ENCODE measurements around the gene SOS2.

Gene SOS2

DNA sequence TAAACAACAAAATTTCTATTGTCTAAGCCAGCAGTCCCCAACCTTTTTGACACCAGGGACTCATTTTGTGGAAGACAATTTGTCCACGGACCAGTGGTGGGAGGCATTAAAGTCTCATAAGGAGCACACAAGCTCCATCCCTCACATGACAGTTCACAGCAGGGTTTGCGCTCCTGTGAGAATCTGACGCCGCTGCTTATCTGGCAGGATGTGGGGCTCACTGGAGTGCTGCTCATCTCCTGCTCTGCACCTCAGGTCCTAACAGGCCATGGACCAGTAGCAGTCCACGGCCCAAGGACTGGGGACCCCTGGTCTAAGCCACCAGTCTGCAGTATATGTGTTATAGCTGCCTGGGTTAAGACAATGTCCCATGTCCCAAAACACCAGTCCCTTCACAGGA is 142.2 kb downstream of the SOS2 start:
- no peaks in the 10 kb centered on the region for H3K36me3 ChIP-seq (ENCODE audit: control insufficient read depth, insufficient read depth, low read length)
- no peaks in the 10 kb centered on the region for H3K9me3 ChIP-seq (ENCODE audit: control insufficient read depth, low read length)
- H3K27ac ChIP-seq (ENCODE audit: insufficient read depth, low read length, poor library complexity, severe bottlenecking) = no peak overlapping the region
- H3K27me3 ChIP-seq (replicated peaks; ENCODE audit: control insufficient read depth, insufficient read depth, low read length, poor library complexity, severe bottlenecking) = no peaks in the 10 kb centered on the region
- H3K4me3 ChIP-seq (ENCODE audit: insufficient read depth, low read depth, low read length, poor library complexity, severe bottlenecking) = no peak overlapping the region
- H3K4me1 ChIP-seq (ENCODE audit: control insufficient read depth, insufficient read depth, low read length, poor library complexity, severe bottlenecking) = peaks cover 44% of the 10 kb centered on the region
- no peak for DNase-seq

DNA sequence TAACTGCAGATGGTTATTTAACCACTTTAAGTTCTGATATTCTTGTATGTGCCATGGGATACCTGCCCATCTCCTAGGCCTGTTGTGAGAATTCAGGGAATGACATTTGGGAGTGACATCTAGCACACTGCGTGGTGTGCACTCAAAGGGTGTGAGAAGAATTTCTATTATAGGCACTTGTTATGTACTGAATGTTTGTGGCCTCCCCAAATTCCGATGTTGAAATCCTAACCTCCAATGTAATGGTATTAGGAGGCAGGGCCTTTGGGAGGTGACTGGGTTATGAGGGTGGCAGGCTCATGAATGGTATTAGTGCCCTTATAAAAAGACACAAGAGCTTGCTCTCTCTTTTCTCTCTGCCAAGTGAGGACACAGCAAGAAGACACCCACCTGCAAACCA is 142.6 kb downstream of the SOS2 start:
- no peaks in the 10 kb centered on the region for H3K9me3 ChIP-seq (ENCODE audit: control insufficient read depth, low read length)
- DNase-seq = no peak
- H3K27me3 ChIP-seq (replicated peaks; ENCODE audit: control insufficient read depth, insufficient read depth, low read length, poor library complexity, severe bottlenecking) = no peaks in the 10 kb centered on the region
- H3K36me3 ChIP-seq (ENCODE audit: control insufficient read depth, insufficient read depth, low read length) = no peaks in the 10 kb centered on the region
- H3K4me1 ChIP-seq (ENCODE audit: control insufficient read depth, insufficient read depth, low read length, poor library complexity, severe bottlenecking) = peaks cover 48% of the 10 kb centered on the region
- no peak overlapping the region for H3K4me3 ChIP-seq (ENCODE audit: insufficient read depth, low read depth, low read length, poor library complexity, severe bottlenecking)
- H3K27ac ChIP-seq (ENCODE audit: insufficient read depth, low read length, poor library complexity, severe bottlenecking) = no peak overlapping the region

GRCh38 chr14:50088117-50088515 is 143.3 kb downstream of the SOS2 start:
- DNase-seq = no peak
- H3K4me1 ChIP-seq (ENCODE audit: control insufficient read depth, insufficient read depth, low read length, poor library complexity, severe bottlenecking) = peaks cover 53% of the 10 kb centered on the region
- no peaks in the 10 kb centered on the region for H3K27me3 ChIP-seq (replicated peaks; ENCODE audit: control insufficient read depth, insufficient read depth, low read length, poor library complexity, severe bottlenecking)
- no peak overlapping the region for H3K4me3 ChIP-seq (ENCODE audit: insufficient read depth, low read depth, low read length, poor library complexity, severe bottlenecking)
- H3K27ac ChIP-seq (ENCODE audit: insufficient read depth, low read length, poor library complexity, severe bottlenecking) = peak overlapping the region; percentile 41
- no peaks in the 10 kb centered on the region for H3K36me3 ChIP-seq (ENCODE audit: control insufficient read depth, insufficient read depth, low read length)
- no peaks in the 10 kb centered on the region for H3K9me3 ChIP-seq (ENCODE audit: control insufficient read depth, low read length)

GRCh38 chr14:50087341-50088116 is 143.8 kb downstream of the SOS2 start:
- Histone ChIP-seq H3K9me3 (ENCODE audit: control insufficient read depth, low read length) (no peaks in the 10 kb centered on the region), H3K36me3 (ENCODE audit: control insufficient read depth, insufficient read depth, low read length) (no peaks in the 10 kb centered on the region), H3K27ac (ENCODE audit: insufficient read depth, low read length, poor library complexity, severe bottlenecking) (peak overlapping the region; percentile 41), H3K4me3 (ENCODE audit: insufficient read depth, low read depth, low read length, poor library complexity, severe bottlenecking) (peak overlapping the region; percentile 9), H3K27me3 (replicated peaks; ENCODE audit: control insufficient read depth, insufficient read depth, low read length, poor library complexity, severe bottlenecking) (no peaks in the 10 kb centered on the region), H3K4me1 (ENCODE audit: control insufficient read depth, insufficient read depth, low read length, poor library complexity, severe bottlenecking) (peaks cover 58% of the 10 kb centered on the region)
- no peak for DNase-seq

DNA sequence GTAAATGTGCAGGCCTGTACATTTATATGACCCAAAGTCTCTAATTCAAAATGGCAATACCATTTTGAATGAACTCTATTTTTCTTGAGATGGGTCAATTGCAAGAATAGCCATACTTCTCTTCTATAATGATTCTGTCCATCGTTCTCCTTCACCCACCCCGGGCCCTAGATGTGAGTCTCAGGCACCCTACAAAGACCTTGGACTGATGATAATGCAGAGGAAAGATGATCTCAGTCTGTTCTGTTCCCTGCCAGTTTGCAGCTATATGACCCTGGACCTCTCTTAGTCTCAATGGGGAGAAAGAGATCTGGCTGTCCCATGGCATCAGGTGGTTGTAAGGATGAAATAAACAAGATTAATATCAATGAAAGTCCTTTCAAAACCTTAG is 145.1 kb downstream of the SOS2 start:
- no peaks in the 10 kb centered on the region for H3K36me3 ChIP-seq (ENCODE audit: control insufficient read depth, insufficient read depth, low read length)
- no peak overlapping the region for H3K4me3 ChIP-seq (ENCODE audit: insufficient read depth, low read depth, low read length, poor library complexity, severe bottlenecking)
- peak overlapping the region; percentile 38 for H3K27ac ChIP-seq (ENCODE audit: insufficient read depth, low read length, poor library complexity, severe bottlenecking)

DNA sequence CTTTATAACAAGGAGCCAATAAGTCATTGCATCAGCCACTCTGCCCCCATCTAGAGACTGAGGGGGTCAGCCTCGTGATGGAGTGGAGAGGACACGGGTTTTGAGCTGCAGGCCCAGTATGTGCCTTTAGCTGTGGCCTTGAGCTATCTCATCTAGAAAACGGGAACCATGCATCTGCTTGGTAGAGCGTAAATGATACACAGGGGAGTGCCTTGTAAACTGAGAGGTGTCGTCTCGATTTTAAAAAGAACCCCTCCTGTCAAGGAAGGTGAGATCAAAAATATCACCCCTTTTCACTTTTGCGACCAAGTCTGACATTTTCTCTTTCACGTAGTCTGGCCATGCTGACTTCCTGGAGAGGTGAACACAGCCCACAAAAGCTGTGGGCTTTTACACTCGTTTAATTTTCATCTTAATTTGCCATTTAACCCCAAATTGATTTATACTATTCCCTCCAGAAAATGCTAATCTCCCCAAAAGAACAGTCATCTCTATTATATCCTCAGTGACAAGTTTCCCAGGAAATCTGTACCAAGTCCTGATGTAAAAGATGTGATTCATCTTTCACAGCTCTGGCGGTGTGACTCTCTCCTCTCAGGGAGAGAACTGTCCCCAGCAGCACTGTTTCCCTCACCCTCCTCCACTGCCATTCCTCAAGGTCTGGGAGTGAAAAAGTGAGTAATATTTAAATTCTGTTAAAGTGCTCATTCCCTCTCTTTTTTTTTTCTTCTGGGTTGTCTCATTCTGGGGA is 145.6 kb downstream of the SOS2 start:
- H3K4me3 ChIP-seq (ENCODE audit: insufficient read depth, low read depth, low read length, poor library complexity, severe bottlenecking) = no peak overlapping the region
- no peak for DNase-seq
- H3K4me1 ChIP-seq (ENCODE audit: control insufficient read depth, insufficient read depth, low read length, poor library complexity, severe bottlenecking) = peaks cover 74% of the 10 kb centered on the region
- H3K36me3 ChIP-seq (ENCODE audit: control insufficient read depth, insufficient read depth, low read length) = no peaks in the 10 kb centered on the region
- H3K27ac ChIP-seq (ENCODE audit: insufficient read depth, low read length, poor library complexity, severe bottlenecking) = peak overlapping the region; percentile 38
- H3K27me3 ChIP-seq (replicated peaks; ENCODE audit: control insufficient read depth, insufficient read depth, low read length, poor library complexity, severe bottlenecking) = no peaks in the 10 kb centered on the region
- H3K9me3 ChIP-seq (ENCODE audit: control insufficient read depth, low read length) = no peaks in the 10 kb centered on the region

More for the DNA sequence above, 145.1 kb downstream of the SOS2 start:
- Histone ChIP-seq H3K9me3 (ENCODE audit: control insufficient read depth, low read length) (no peaks in the 10 kb centered on the region), H3K27me3 (replicated peaks; ENCODE audit: control insufficient read depth, insufficient read depth, low read length, poor library complexity, severe bottlenecking) (no peaks in the 10 kb centered on the region), H3K4me1 (ENCODE audit: control insufficient read depth, insufficient read depth, low read length, poor library complexity, severe bottlenecking) (peaks cover 68% of the 10 kb centered on the region)
- DNase-seq = no peak

GRCh38 chr14:50084666-50085065 is 146.7 kb downstream of the SOS2 start:
- Histone ChIP-seq H3K9me3 (ENCODE audit: control insufficient read depth, low read length) (no peaks in the 10 kb centered on the region), H3K36me3 (ENCODE audit: control insufficient read depth, insufficient read depth, low read length) (no peaks in the 10 kb centered on the region), H3K27me3 (replicated peaks; ENCODE audit: control insufficient read depth, insufficient read depth, low read length, poor library complexity, severe bottlenecking) (no peaks in the 10 kb centered on the region), H3K4me3 (ENCODE audit: insufficient read depth, low read depth, low read length, poor library complexity, severe bottlenecking) (no peak overlapping the region), H3K27ac (ENCODE audit: insufficient read depth, low read length, poor library complexity, severe bottlenecking) (peak overlapping the region; percentile 96), H3K4me1 (ENCODE audit: control insufficient read depth, insufficient read depth, low read length, poor library complexity, severe bottlenecking) (peaks cover 76% of the 10 kb centered on the region)
- no peak for DNase-seq

DNA sequence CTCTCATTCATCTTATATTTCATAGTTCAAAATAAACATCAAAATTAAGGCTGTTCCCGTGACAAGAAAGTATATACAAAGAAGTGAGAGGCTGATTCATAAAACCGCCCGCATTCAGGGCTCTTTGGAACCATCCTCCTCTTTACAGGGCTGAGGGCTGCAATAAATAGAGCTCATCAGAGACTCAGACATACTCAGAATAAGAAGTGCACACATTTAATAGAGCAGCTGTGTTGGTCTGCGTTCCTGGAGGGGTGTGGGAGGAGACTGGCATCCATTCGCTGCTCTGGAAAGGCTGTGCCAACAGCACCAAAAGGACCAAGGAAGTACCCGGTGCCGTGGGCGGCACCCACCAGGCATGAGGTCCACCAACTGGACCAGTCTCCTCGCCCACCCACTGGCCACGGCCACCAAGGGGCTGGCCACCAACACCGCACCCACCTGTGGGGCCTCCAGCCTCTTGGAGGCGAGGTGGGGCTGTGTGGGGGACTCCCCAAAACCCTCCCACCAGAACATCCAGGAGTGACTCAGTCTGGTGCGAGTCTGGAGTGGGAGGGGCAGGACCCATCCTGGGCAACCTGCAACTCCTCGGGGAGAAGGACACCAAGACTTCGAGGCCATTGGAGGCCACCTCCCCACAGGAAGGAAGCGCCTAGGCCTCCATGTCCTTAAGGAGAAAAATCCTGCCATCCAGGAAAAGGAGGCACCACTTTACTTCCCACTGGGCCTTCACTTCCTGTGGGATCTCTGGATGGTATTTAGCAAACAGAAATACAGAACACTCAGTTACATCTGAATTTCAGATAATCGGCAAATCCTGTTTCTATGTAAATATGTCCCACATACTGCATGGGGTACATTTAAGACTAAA is 147.7 kb downstream of the SOS2 start:
- DNase-seq = peak; percentile 40 to 54 (median 53)
- H3K9me3 ChIP-seq (ENCODE audit: control insufficient read depth, low read length) = no peaks in the 10 kb centered on the region
- no peak overlapping the region for H3K4me3 ChIP-seq (ENCODE audit: insufficient read depth, low read depth, low read length, poor library complexity, severe bottlenecking)
- no peaks in the 10 kb centered on the region for H3K36me3 ChIP-seq (ENCODE audit: control insufficient read depth, insufficient read depth, low read length)
- peaks cover 70% of the 10 kb centered on the region for H3K4me1 ChIP-seq (ENCODE audit: control insufficient read depth, insufficient read depth, low read length, poor library complexity, severe bottlenecking)
- peak overlapping the region; percentile 96 for H3K27ac ChIP-seq (ENCODE audit: insufficient read depth, low read length, poor library complexity, severe bottlenecking)
- H3K27me3 ChIP-seq (replicated peaks; ENCODE audit: control insufficient read depth, insufficient read depth, low read length, poor library complexity, severe bottlenecking) = no peaks in the 10 kb centered on the region

DNA sequence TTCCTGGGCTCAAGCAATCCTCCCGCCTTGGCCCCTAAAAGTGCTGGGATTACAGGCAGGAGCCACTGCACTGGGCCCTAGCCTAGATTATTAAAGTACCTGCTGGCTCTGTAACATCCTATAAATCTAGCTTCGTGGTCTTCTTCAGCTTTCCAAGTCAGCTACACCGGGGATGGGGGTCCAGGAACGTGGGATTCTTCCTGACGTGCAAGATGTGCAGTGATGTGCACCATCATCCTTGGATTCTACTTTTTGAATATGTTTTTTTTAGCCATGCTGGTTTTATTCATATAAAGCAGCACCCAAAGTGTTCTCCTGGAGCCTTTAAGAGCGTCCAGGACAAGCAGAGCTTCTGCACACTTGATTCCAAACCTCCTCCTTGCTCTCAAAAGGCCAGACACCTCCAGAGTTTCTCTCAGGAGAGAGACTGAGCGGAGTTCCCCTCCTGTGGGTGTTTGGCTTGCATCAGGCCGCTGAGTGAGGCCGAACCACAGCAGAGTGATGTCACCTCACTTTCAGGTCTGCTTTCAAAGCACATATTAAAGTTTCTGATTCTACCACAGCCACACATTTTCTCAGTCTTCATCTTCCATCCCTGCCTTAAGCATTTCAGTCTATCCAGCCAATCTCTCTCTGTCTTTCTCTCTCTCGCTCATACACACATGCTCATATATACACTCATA is 148.5 kb downstream of the SOS2 start:
- Histone ChIP-seq H3K4me3 (ENCODE audit: insufficient read depth, low read depth, low read length, poor library complexity, severe bottlenecking) (peak overlapping the region; percentile 34), H3K27me3 (replicated peaks; ENCODE audit: control insufficient read depth, insufficient read depth, low read length, poor library complexity, severe bottlenecking) (no peaks in the 10 kb centered on the region), H3K4me1 (ENCODE audit: control insufficient read depth, insufficient read depth, low read length, poor library complexity, severe bottlenecking) (peaks cover 64% of the 10 kb centered on the region), H3K36me3 (ENCODE audit: control insufficient read depth, insufficient read depth, low read length) (no peaks in the 10 kb centered on the region), H3K27ac (ENCODE audit: insufficient read depth, low read length, poor library complexity, severe bottlenecking) (peak overlapping the region; percentile 96), H3K9me3 (ENCODE audit: control insufficient read depth, low read length) (no peaks in the 10 kb centered on the region)
- DNase-seq = peak; percentile 76 to 83 (median 79)
